GM19463 (cell line): ENCODE results near the gene RND2.

Experiments
- ATAC-seq: cut with Tn5 transposase; IDR thresholded peaks from one replicate; pipeline ENCODE4 v1.9.1; 2021; ENCODE audit warnings: mild to moderate bottlenecking, moderate library complexity; ENCODE audit not compliant: unreplicated experiment

RND2 gene

GRCh38 chr17:43069368-43069898, 44.4 kb downstream of the RND2 start:
- ATAC-seq = no peak

GRCh38 chr17:43070257-43070656, 45.2 kb downstream of the RND2 start:
- ATAC-seq = no peak

- no peak for ATAC-seq
Observed at GRCh38 chr17:43070872-43071271, 45.8 kb downstream of the RND2 start.

- no peak for ATAC-seq
Observed at GRCh38 chr17:43074869-43075268, 49.8 kb downstream of the RND2 start.

GRCh38 chr17:43079641-43080302, 54.7 kb downstream of the RND2 start:
- ATAC-seq = no peak
